CD4-positive, alpha-beta T cell treated with Interleukin-12 subunit alpha and Interleukin-12 subunit beta, for 1 hour (primary cell): Measurements from ENCODE around the gene MCF2L.
"Not testable (repeated sequence)": the region's sequence is repeated elsewhere in the genome, so short reads cannot be mapped to it uniquely, and the experiment has no call there.

Experiments used
- DNase-seq: peaks from one replicate; pipeline ENCODE4 v3.0.0-alpha.2; 2020

MCF2L gene

DNA sequence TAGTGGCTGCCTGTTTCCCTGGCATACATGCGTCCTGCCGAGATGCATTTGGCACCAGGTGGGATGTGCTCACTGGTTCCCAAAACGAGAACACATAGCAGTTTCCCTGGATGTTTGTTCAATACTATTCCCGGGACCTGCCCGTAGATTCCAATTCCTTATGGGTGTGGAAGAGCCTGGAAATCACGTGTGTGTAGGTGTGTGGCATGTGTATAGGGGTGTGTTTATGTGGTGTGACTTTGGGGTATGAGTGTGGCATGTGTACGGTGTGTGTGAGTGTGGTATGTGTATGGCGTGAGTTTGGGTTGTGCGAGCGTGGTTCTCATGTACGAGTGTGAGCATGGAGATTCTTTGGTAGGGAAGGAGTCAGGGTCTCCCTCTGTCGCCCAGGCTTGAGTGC, 133.7 kb downstream of the MCF2L start:
- no peak for DNase-seq

DNA sequence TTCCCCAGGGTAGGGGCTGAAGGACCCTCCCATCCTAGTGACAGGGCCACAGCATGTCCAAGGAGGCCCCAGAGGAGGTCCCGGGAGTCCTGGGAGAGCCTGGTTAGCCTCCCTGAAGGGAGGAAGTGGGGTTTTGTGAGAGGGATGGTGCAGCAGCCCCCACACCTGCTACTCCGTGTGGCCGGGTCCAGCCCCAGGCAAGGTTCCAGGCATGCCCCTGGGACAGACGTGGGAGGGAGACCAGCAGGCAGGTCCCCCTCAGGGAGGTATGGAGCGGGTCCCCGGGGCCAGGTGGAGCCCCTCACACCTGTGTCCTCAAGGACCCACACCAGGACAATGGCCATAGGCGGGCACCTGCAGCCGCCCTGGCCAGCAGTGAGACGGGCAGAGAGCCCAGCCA, 134.6 kb downstream of the MCF2L start:
- DNase-seq = no peak

GRCh38 chr13:113105032-113105920, 136.3 kb downstream of the MCF2L start, which contains the start of gene F7:
Gene F7 (plus strand): TSS chr13:113105791. CDS start chr13:113105842, 51 bp downstream.
- DNase-seq = no peak

DNA sequence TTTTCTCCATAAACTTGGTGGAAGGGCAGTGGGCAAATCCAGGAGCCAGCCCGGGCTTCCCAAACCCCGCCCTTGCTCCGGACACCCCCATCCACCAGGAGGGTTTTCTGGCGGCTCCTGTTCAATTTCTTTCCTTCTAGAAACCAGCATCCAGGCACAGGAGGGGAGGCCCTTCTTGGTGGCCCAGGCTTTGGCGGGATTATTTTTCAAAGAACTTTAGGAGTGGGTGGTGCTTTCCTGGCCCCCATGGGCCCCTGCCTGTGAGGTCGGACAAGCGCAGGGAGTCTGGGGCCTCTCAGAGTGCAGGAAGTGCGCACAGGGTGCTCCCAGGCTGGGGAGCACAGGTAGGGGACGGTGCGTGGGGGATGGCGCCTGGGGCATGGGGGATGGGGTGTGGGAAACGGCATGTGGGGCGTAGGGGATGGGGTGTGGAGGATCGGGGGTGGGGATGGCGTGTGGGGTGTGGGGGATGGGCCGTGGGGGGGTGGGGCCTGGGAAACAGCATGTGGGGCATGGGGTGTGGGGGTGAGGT, 137.0 kb downstream of the MCF2L start:
- DNase-seq = no peak

GRCh38 chr13:113106711-113107351, 137.8 kb downstream of the MCF2L start:
- no peak for DNase-seq

DNA sequence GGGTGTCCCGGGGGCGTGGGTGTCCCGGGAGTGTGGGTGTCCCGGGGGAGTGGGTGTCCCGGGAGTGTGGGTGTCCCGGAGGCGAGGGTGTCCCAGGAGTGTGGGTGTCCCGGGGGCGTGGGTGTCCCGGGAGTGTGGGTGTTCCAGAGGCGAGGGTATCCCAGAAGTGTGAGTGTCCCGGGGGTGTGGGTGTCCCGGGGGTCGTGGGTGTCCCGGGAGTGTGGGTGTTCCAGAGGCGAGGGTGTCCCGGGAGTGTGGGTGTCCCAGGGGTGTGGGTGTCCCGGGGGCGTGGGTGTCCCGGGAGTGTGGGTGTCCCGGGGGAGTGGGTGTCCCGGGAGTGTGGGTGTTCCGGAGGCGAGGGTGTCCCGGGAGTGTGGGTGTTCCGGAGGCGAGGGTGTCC, 139.5 kb downstream of the MCF2L start:
- DNase-seq = not testable (repeated sequence)

DNA sequence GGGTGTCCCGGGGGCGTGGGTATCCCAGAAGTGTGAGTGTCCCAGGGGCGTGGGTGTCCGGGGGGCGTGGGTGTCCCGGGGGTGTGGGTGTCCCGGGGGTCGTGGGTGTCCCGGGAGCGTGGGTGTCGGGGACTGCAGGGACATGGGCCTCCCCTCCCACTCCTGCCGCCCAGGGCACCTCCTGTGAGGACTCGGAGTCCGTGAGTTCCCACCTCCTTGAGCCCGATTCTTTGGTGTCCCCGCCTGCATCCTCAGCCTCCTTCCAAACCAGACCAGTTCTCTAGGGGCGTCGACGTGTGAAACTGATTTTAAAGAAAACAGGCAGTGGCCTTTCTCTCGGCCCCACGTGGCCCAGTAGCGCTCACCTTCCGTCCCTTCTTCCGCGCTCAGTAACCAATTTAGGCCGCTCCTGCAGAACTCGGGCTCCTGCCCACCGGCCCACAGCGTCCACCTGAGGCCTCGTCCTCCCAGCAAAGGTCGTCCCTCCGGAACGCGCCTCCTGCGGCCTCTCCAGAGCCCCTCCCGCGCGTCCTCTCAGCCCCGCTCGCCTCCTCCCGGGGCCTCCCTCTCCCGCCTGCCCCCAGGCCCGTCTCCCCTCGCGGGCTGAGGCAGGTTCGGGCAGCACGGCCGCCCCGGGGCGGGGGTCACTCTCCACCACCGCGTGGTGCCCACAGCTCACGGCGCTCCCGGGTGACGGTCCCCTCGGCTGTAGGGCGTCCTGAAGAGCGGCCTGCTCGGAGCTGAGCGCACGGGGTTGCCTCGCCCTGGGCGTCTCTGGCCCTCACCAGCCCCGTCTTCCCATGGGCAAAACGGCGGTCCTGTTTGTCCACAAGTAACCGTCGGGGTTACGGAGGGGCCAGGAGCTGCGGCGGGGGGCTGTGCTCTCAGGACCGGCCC, 140.4 kb downstream of the MCF2L start:
- no peak for DNase-seq

DNA sequence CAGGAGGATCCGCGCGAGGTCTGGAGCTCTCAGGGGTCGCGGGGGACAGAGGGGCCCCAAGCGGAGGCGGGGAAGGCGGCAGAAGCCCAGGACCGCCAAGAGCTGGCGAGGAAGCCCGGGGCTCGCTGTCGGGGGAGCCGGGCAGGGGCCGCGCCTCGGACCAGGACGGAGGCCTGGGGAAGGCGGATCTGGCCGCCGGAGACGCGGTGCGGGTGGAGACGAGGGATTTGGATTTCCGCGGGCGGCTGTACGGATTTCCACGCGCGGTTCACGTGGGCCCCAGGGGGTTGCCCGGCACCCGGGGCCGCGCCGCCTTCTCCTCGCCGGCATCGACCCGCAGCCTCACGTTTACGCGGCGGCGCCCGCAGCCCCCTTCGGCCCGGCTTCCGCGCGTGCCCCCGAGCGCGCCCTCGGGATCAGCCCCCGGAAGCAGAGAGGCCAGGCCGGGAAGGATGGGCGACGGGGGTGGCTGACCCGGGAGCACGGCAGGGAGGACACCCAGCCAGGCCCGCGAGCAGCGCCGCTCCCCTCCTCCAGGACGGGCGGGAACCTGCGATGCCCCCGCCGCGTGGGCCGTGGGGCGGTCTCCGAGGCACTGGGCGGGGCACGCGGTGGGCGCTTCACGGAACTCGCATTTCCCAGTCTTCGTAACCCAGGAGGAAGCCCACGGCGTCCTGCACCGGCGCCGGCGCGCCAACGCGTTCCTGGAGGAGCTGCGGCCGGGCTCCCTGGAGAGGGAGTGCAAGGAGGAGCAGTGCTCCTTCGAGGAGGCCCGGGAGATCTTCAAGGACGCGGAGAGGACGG, 141.2 kb downstream of the MCF2L start:
- peak; percentile 17 for DNase-seq

DNA sequence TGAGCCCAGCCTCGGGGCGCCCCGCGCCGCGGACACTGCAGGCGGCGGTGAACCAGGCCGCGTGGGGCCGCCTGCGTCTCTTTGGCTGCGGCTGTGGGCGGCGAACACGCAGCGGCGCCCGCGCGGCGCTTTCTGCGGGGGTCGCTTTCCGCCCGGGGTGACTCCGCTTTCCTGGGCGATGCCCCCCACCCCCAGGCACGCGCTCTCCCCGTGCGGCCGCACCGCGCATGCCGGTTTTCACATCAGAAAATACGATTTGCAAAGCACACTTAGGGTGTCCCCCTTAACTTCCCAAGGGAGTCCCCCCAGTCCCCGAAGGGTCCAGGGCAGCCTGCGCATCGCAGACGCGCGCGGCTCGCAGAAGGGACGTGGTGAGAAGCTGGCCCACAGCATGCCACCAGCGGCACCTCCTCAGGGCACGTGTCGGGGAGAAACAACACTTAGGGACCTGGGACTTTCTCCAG, 141.9 kb downstream of the MCF2L start:
- no peak for DNase-seq

GRCh38 chr13:113111821-113112220, 142.8 kb downstream of the MCF2L start:
- DNase-seq = not testable (repeated sequence)

DNA sequence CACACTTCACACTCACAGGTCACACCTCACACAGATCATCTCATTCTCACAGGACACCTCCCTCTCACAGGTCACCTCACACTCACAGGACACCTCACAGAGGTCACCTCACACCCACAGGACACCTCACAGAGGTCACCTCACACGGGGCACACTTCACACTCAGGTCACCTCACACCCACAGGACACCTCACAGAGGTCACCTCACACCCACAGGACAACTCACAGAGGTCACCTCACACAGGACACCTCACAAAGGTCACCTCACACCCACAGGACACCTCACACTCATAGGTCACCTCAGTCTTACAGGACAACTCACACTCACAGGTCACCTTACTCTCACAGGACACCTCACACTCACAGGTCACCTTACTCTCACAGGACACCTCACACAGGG, 143.5 kb downstream of the MCF2L start:
- not testable (repeated sequence) for DNase-seq

DNA sequence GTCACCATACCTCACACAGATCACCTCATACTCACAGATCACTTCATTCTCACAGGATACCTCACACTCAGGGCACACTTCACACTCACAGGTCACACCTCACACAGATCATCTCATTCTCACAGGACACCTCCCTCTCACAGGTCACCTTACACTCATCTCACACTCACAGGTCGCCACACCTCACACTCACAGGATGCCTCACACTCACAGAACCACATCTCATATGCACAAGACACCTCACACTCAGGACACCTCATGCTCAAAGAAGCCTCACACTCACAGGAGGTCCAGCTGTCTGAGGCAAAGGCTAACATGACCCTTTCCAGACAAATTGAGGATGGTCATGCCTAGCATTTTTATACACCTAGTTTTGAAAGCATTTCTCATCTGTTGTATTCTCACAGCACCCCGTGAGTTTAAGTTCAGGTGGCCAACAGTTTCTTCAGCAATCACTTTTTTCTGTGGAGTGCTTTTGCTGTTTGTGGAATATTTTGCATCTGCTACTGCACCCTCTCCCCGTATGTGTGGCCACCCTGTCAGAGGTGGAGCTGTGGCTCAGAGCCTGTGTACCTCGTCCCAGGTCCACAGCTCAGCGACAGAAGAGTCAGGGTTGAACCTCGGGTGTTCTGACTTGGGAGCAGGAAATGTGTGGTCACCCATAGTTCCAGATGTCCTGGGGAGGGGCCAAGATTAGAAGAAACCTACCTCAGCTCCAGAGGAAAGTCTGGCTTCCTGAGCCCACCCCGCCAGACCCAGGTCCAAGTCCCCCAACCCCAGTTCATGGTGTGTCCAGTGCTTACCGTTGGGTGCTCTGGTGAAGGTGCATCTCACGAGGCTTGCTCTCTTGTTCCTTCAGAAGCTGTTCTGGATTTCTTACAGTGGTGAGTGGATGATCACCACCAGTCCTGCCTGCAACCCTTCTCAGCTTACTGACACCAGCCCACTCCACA, 144.2 kb downstream of the MCF2L start:
- no peak for DNase-seq

- no peak for DNase-seq
Measured at GRCh38 chr13:113113846-113114271, 144.8 kb downstream of the MCF2L start.

DNA sequence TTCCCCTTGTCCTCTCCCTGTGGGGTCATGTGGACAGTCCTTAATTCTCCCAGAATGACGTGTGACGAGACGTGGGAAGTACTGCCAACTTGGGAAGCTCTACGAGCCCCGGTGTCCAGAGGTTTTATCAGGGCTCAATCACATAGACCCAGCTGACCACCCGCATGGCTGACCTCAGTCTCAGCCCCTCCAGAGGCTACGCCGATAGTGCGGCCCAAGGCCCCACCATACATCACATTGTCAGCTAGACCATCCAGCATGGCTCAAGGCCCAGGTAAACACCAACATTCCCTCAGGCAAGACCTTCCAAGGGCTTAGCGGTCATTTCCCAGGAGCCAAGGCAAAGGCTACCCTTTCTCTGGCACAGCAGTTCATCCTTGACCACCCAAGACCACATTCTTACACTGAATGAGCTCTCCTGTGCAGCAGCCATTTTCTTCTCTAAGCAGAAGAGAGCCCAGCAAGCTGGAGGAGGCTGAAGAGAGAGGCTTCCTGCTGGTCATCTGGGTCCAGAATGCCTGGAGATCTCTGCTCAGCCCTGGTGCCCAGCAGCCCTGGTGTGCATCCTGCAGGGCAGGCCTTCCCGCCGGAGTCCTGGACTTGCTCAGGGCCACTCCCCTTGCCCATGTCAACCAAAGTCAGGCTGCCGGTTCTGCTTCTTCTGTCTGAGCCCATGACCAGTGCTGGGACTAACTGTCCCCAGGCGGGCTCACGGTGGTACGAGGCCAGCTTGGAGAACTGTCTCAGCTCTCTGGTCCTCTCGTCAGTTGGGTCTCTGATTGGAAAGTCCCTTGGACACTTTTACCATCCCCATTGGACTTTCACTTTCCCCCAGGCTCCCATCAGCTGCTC, 145.7 kb downstream of the MCF2L start:
- no peak for DNase-seq

- no peak for DNase-seq
Measured at GRCh38 chr13:113115363-113116205, 146.6 kb downstream of the MCF2L start.

DNA sequence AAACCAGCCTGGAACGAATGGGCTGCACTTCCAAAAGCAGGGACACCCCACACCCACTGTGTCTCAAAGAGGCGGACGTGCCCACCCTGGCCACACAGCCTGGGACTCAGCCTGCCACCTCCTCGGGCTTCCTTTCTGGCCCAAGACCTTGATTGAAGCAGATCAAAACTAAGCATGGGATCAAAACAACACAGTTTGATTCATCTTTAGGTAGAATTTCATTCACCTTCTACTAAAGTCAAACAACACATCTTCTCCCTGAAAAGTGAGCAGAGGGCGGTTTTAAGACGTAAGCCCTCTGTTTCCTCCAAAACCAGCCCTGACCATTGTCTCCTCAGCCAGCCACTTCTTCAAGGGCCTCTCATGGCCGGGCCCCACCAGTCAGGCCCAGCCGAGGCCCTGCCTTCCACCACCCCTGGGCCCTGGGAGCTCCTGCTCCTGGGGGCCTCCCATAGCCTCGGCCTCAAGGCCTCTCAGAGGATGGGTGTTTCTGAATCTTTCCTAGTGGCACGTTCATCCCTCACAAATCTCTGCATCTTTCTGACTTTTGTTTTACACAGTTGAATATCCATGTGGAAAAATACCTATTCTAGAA, 147.3 kb downstream of the MCF2L start:
- no peak for DNase-seq

GRCh38 chr13:113116871-113117271, 147.9 kb downstream of the MCF2L start:
- no peak for DNase-seq

GRCh38 chr13:113117335-113117872, 148.4 kb downstream of the MCF2L start:
- DNase-seq = no peak
